Astrocyte (in vitro differentiated cells and primary cell): Measurements from ENCODE around the gene TEFM. TPM values are rescaled to one million over a fixed set of nuclear protein-coding genes. Genes with fewer than 3 reads are reported as not detected.

ENCODE experiments used
- DNase-seq: peaks from one replicate; pipeline ENCODE4 v3.0.0-alpha.2; 2010; ENCODE audit warnings: low read depth
- FAIRE-seq: peaks from 2 replicates; lab custom pipeline; 2011; peaks lifted over from hg19 to GRCh38; lab: Jason Lieb, UNC
- H2AFZ ChIP-seq: 2 replicates; pipeline ENCODE4 v1.6.0; 2012; ENCODE audit warnings: low read depth, low read length, inconsistent platforms
- H3K27ac ChIP-seq: 2 replicates; pipeline ENCODE4 v1.5.1; 2011; ENCODE audit warnings: low read depth, low read length, inconsistent platforms
- H3K27me3 ChIP-seq: 2 replicates; pipeline ENCODE4 v1.6.0; 2011; ENCODE audit warnings: low read length, inconsistent platforms; ENCODE audit not compliant: insufficient read depth
- H3K36me3 ChIP-seq: 2 replicates; pipeline ENCODE4 v1.5.1; 2011; ENCODE audit warnings: low read length, inconsistent platforms; ENCODE audit not compliant: insufficient read depth
- H3K4me1 ChIP-seq: 2 replicates; pipeline ENCODE4 v1.5.1; 2011; ENCODE audit warnings: low read length, inconsistent platforms; ENCODE audit not compliant: insufficient read depth
- H3K4me2 ChIP-seq: 2 replicates; pipeline ENCODE4 v1.6.0; 2012; ENCODE audit warnings: low read length, inconsistent platforms
- H3K4me3 ChIP-seq: 2 replicates; pipeline ENCODE4 v1.5.1; 2011; ENCODE audit warnings: low read depth, mild to moderate bottlenecking, low read length, inconsistent platforms; ENCODE audit not compliant: insufficient read depth
- H3K79me2 ChIP-seq: 2 replicates; pipeline ENCODE4 v1.6.0; 2012; ENCODE audit warnings: mild to moderate bottlenecking, low read length, inconsistent platforms; ENCODE audit not compliant: insufficient read depth
- H3K9ac ChIP-seq: 2 replicates; pipeline ENCODE4 v1.6.0; 2012; ENCODE audit warnings: mild to moderate bottlenecking, low read length, inconsistent platforms
- H3K9me3 ChIP-seq: 2 replicates; pipeline ENCODE4 v1.5.1; 2012; ENCODE audit warnings: low read depth, mild to moderate bottlenecking, low read length, inconsistent platforms; ENCODE audit not compliant: insufficient read depth
- H4K20me1 ChIP-seq: 2 replicates; pipeline ENCODE4 v1.6.0; 2012; ENCODE audit warnings: low read length, inconsistent platforms; ENCODE audit not compliant: insufficient read depth
- H3K27ac Mint-ChIP-seq: one replicate; pipeline ENCODE4 v1.8.0; 2021; ENCODE audit warnings: mild to moderate bottlenecking, mixed read lengths; ENCODE audit not compliant: unreplicated experiment
- H3K27me3 Mint-ChIP-seq: one replicate; pipeline ENCODE4 v1.8.0; 2021; ENCODE audit warnings: low read depth, mixed read lengths; ENCODE audit not compliant: unreplicated experiment
- H3K36me3 Mint-ChIP-seq: one replicate; pipeline ENCODE4 v1.8.0; 2021; ENCODE audit warnings: low read depth, mixed read lengths; ENCODE audit not compliant: unreplicated experiment
- H3K4me1 Mint-ChIP-seq: one replicate; pipeline ENCODE4 v1.8.0; 2021; ENCODE audit warnings: low read depth, mixed read lengths; ENCODE audit not compliant: unreplicated experiment
- H3K4me3 Mint-ChIP-seq: one replicate; pipeline ENCODE4 v1.8.0; 2021; ENCODE audit warnings: mild to moderate bottlenecking, moderate library complexity, mixed read lengths; ENCODE audit not compliant: unreplicated experiment
- H3K9me3 Mint-ChIP-seq: one replicate; pipeline ENCODE4 v1.8.0; 2021; ENCODE audit warnings: mild to moderate bottlenecking, mixed read lengths; ENCODE audit not compliant: unreplicated experiment
- CTCF ChIP-seq: IDR thresholded peaks from 2 replicates; pipeline ENCODE4 v1.5.1; 2011; ENCODE audit warnings: low read depth, mild to moderate bottlenecking, inconsistent platforms, low read length, moderate library complexity; ENCODE audit not compliant: insufficient read depth
- EZH2 ChIP-seq: IDR thresholded peaks from 2 replicates; pipeline ENCODE4 v1.6.1; 2012; ENCODE audit warnings: mild to moderate bottlenecking, low read length, inconsistent platforms; ENCODE audit not compliant: insufficient read depth
- total RNA-seq: library from RNA; stranded (reverse); gene quantifications from 2 replicates; pipeline ENCODE4 v1.2.1, GENCODE V29; 2021

Gene TEFM
- total RNA-seq, 1 donor from 2014 or later: 11.5 TPM

GRCh38 chr17:30921544-30922196, 15.6 kb upstream of the TEFM start, which contains the start of gene ADAP2:
TSS of gene ADAP2 (plus strand) at chr17:30921945. CDS start at chr17:30922015, 70 bp downstream.
- peak within 1 kb of the TSS; percentile 35 for H3K4me3 ChIP-seq
- H4K20me1 ChIP-seq: no peaks in the 10 kb centered on the region
- peaks cover 27% of the 10 kb centered on the region for H3K27me3 ChIP-seq
- peak within 1 kb of the TSS; percentile 77 for H3K4me3 Mint-ChIP-seq
- H3K4me1 Mint-ChIP-seq: peaks cover 2% of the 10 kb centered on the region
- no peak within 1 kb of the TSS for H3K27ac Mint-ChIP-seq
- peaks cover 14% of the 10 kb centered on the region for H3K4me1 ChIP-seq
- H3K79me2 ChIP-seq: no peaks in the 10 kb centered on the region
- H3K4me2 ChIP-seq: peak within 1 kb of the TSS; percentile 75
- H2AFZ ChIP-seq: peak within 1 kb of the TSS; percentile 62
- no peak within 1 kb of the TSS for H3K9ac ChIP-seq
- H3K27ac ChIP-seq: no peak within 1 kb of the TSS
- H3K9me3 ChIP-seq: no peaks in the 10 kb centered on the region
- DNase-seq (no peak), FAIRE-seq (no peak)
- H3K36me3 ChIP-seq: no peaks in the 10 kb centered on the region
- H3K9me3 Mint-ChIP-seq: no peaks in the 10 kb centered on the region
- H3K27me3 Mint-ChIP-seq: peaks cover 47% of the 10 kb centered on the region
- TF ChIP-seq CTCF: no peak
- peak; percentile 41 for TF ChIP-seq EZH2
- H3K36me3 Mint-ChIP-seq: peaks cover 3% of the 10 kb centered on the region

DNA sequence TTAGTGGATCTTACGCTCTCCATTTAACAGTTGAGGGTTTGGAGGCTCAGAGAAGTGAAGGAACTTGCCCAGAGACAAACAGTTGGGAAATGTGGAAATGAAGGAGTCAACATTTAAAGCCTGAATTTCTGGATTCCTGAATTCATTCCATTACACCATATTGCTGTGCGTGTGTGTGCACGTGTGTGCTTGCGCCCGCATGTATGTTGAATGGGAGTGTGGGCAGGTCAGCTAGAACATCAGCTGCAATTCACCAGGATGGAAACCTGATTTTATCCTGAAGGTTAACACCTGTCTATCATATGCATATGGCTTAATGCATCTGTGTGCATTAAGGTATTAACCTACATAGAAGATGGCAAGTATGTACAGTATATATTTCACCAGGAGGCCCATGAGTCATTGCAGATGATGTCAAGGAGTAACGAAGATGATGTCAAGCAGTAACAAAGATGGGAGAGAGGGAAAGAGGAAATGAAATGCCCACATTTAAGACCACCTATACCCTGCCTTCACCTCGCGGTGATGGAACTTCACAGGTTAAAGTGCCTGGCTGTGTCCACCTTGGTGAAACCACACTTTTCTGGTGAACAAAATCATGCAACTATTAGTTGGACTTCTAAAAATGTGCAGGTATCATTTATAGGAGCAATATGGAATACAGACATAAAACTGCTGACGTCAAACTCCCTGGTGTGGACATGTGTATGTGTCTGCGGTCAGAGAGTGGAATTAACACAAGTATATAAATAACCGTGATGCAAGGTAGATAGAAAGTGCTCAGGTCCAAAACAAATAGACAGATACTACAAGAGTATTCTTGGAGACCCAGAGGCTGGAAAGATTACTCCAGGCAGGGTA, 14.9 kb upstream of the TEFM start:
- H3K27ac ChIP-seq: no peak overlapping the region
- TF ChIP-seq CTCF (no peak), EZH2 (no peak)
- H3K4me1 Mint-ChIP-seq: peaks cover 2% of the 10 kb centered on the region
- peaks cover 14% of the 10 kb centered on the region for H3K4me1 ChIP-seq
- no peaks in the 10 kb centered on the region for H3K36me3 ChIP-seq
- FAIRE-seq (no peak), DNase-seq (no peak)
- peak overlapping the region; percentile 67 for H3K4me3 Mint-ChIP-seq
- peak overlapping the region; percentile 49 for H2AFZ ChIP-seq
- H3K27ac Mint-ChIP-seq: no peak overlapping the region
- H4K20me1 ChIP-seq: no peaks in the 10 kb centered on the region
- no peaks in the 10 kb centered on the region for H3K9me3 ChIP-seq
- no peaks in the 10 kb centered on the region for H3K79me2 ChIP-seq
- peaks cover 29% of the 10 kb centered on the region for H3K27me3 ChIP-seq
- peaks cover 3% of the 10 kb centered on the region for H3K36me3 Mint-ChIP-seq
- H3K9ac ChIP-seq: no peak overlapping the region
- no peak overlapping the region for H3K4me3 ChIP-seq
- no peaks in the 10 kb centered on the region for H3K9me3 Mint-ChIP-seq
- H3K27me3 Mint-ChIP-seq: peaks cover 41% of the 10 kb centered on the region
- peak overlapping the region; percentile 75 for H3K4me2 ChIP-seq
